Heart right ventricle (tissue), 16 donors: Measurements from ENCODE around the gene MYH9. TPM values are rescaled to one million over a fixed set of nuclear protein-coding genes. Genes with fewer than 3 reads are reported as not detected.

Experiments
- ATAC-seq, 8 donors: fragments of 200-7000 bp; cut with Tn5 transposase; one replicate each; pipeline ENCODE4 v1.9.1; 2020; ENCODE audit warnings: mild to moderate bottlenecking in 8 of 8, moderate library complexity in 8 of 8, moderate number of reproducible peaks in 1 of 8
- DNase-seq, 2 donors: peaks; one replicate each; pipeline ENCODE4 v3.0.0-alpha.2; 2020
- H3K27ac ChIP-seq, 10 donors: fragments of 200-600 bp; sonication (generic) in 2 of 10; one replicate each; pipeline versions ENCODE4 v1.5.0 to v1.8.0; 2020 to 2022; ENCODE audit warnings: mild to moderate bottlenecking in 3 of 10
- H3K27me3 ChIP-seq, 7 donors: fragments of 200-600 bp; one replicate each; pipeline ENCODE4 v1.8.0; 2021 to 2022; ENCODE audit warnings: mild to moderate bottlenecking in 2 of 7
- H3K36me3 ChIP-seq, 9 donors: fragments of 200-600 bp; sonication (generic) in 1 of 9; one replicate each; pipeline versions ENCODE4 v1.5.0 to v1.8.0; 2020 to 2022; ENCODE audit warnings: mild to moderate bottlenecking in 2 of 9
- H3K4me1 ChIP-seq, 9 donors: fragments of 200-600 bp; sonication (generic) in 1 of 9; one replicate each; pipeline versions ENCODE4 v1.5.0 to v1.8.0; 2020 to 2022; ENCODE audit warnings: mild to moderate bottlenecking in 4 of 9
- H3K4me3 ChIP-seq, 10 donors: fragments of 200-600 bp; sonication (generic) in 2 of 10; one replicate each; pipeline versions ENCODE4 v1.5.0 to v1.8.0; 2020 to 2022; ENCODE audit warnings: mild to moderate bottlenecking in 7 of 10, moderate library complexity in 2 of 10
- H3K9me3 ChIP-seq, 11 donors: fragments of 200-600 bp in 10 of 11; sonication (generic) in 2 of 11; one replicate each; pipeline versions ENCODE4 v1.5.0 to v1.8.0; 2013 to 2022; ENCODE audit warnings: mild to moderate bottlenecking in 2 of 11, control low read depth in 1 of 11, moderate library complexity in 1 of 11
- CTCF ChIP-seq, 9 donors: fragments of 200-600 bp; sonication (generic) in 2 of 9; IDR thresholded peaks; one replicate each; pipeline versions ENCODE4 v1.5.0 to v1.8.0; 2021 to 2022; ENCODE audit warnings: antibody characterized with exemption in 9 of 9, mild to moderate bottlenecking in 5 of 9, moderate library complexity in 1 of 9
- WGBS, 2 donors: extraction: QIAGEN DNeasy Blood & Tissue Kit; methylation state at CpG; one replicate each; pipeline ENCODE4 v1.1.7; 2013; ENCODE audit warnings: inconsistent platforms in 1 of 2; 5-methylcytosine and 5-hydroxymethylcytosine counted together
- intact Hi-C, 10 donors: fragments of 100-400 bp; cut with DNase I; formaldehyde crosslinking; loops; one replicate each; pipeline versions ENCODE4 v1.11.1 to v1.14.2; 2022
- polyA plus RNA-seq, 2 donors: library from polyadenylated mRNA; stranded (reverse); fragments of 200-250 nt; gene quantifications; one replicate each; pipeline ENCODE4 v1.2.3, GENCODE V29; 2013
- total RNA-seq, 10 donors: library from RNA; stranded (reverse); fragmentation: NEBNext Ultra II Directional in 3 of 10; extraction: Animal tissue kit (Norgen Biotek cat#: 25700) in 3 of 10; gene quantifications; one replicate each; pipeline versions ENCODE4 v1.2.1 to v1.2.4, GENCODE V29; 2021 to 2023
- donor health status: Arrhythmogenic right ventricular cardiomyopathy.
- donor health status: ischemic (EF 13 %, LVEDD 7.1; RV severe dilation, severe dysfunction).
- donor health status: healthy with polysubstance abuse.
- donor health status: DM: no; HTN: yes; CAD: no.
- donor health status: DM: no; HTN: no; CAD: no.
- donor health status: ischemic (EF 25% LVEDD 6.9; RV normal size, moderate dysfunction).
- donor health status: ischemic (EF 25% LVEDD 5.7; RV mildly dilated, moderate dysfunction).
- donor health status: healthy.
- donor health status: DM: yes; HTN: yes; CAD: no.
- donor health status: Ischemic cardiomyopathy.
- donor health status: ischemic (EF 35%, LVEDD 5.7; RV mildly dilated, moderate dysfunction).
- donor health status: nonischemic (EF 11% LVEDD 7.7; RV severe dilation, severe dysfunction).
- donor health status: DM: yes; HTN: yes; CAD: no.
- donor health status: PGD.
- donor health status: ischemic (EF 29% LVEDD 5.4; RV normal size, mild dysfunction).
- donor health status: nonischemic (EF 23%, LVEDD 6.1; RV moderate dilation, normal function).

MYH9 gene
- total and polyA plus RNA-seq, 12 donors: 132 to 345 (median 189) TPM

- H3K9me3 ChIP-seq: no peaks in the 10 kb centered on the region
- DNase-seq (no peak), ATAC-seq (peak in 1 of 8 donors; percentile 5)
- peak in 2 of 9 donors; percentile 7 to 29 for TF ChIP-seq CTCF (IDR thresholded peaks at IDR 0.05)
- peaks cover 0 to 66% (median 0%) of the 10 kb centered on the region in 9 donors for H3K36me3 ChIP-seq
- 13 to 20% methylated on average over 13 of the region's 13 CpGs for WGBS, 2 donors
- H3K4me1 ChIP-seq: peaks cover 94 to 100% (median 100%) of the 10 kb centered on the region in 9 donors
- no peaks in the 10 kb centered on the region for H3K27me3 ChIP-seq
- peak overlapping the region; percentile 24 to 93 (median 84) for H3K27ac ChIP-seq
- intact Hi-C loops: loop anchor here in 7 of 10 donors (5.0 kb wide), 2 partner anchors 36 to 41 kb away; no protein-coding TSS in a partner anchor
- peak overlapping the region in 7 of 10 donors; percentile 9 to 28 (median 13) for H3K4me3 ChIP-seq
Measured at GRCh38 chr22:36368359-36368983, 19.3 kb downstream of the MYH9 start.

- peaks cover 91 to 100% (median 100%) of the 10 kb centered on the region in 9 donors for H3K4me1 ChIP-seq
- TF ChIP-seq CTCF (IDR thresholded peaks at IDR 0.05): no peak
- peak in 7 of 8 donors; percentile 2 to 32 (median 8) for ATAC-seq
- peak overlapping the region; percentile 17 to 93 (median 86) for H3K27ac ChIP-seq
- no peaks in the 10 kb centered on the region for H3K27me3 ChIP-seq
- intact Hi-C loops: loop anchor here in 7 of 10 donors (5.0 kb wide), 2 partner anchors 35 to 40 kb away; no protein-coding TSS in a partner anchor
- peaks cover 0 to 66% (median 0%) of the 10 kb centered on the region in 9 donors for H3K36me3 ChIP-seq
- no peaks in the 10 kb centered on the region for H3K9me3 ChIP-seq
- DNase-seq: no peak
- WGBS, 2 donors: 23 to 24% methylated on average over 7 of the region's 7 CpGs
- peak overlapping the region in 6 of 10 donors; percentile 4 to 25 (median 11) for H3K4me3 ChIP-seq
Measured at GRCh38 chr22:36367479-36367878, 20.3 kb downstream of the MYH9 start.

- H3K4me1 ChIP-seq: peaks cover 88 to 100% (median 100%) of the 10 kb centered on the region in 9 donors
- no peaks in the 10 kb centered on the region for H3K27me3 ChIP-seq
- H3K4me3 ChIP-seq: peak overlapping the region in 6 of 10 donors; percentile 4 to 25 (median 11)
- TF ChIP-seq CTCF (IDR thresholded peaks at IDR 0.05): no peak
- peaks cover 0 to 68% (median 0%) of the 10 kb centered on the region in 9 donors for H3K36me3 ChIP-seq
- ATAC-seq: peak in 2 of 8 donors; percentile 11 to 32
- intact Hi-C loops: loop anchor here in 7 of 10 donors (5.0 kb wide), 2 partner anchors 35 to 40 kb away; no protein-coding TSS in a partner anchor
- peak overlapping the region; percentile 17 to 93 (median 86) for H3K27ac ChIP-seq
- DNase-seq: no peak
- no peaks in the 10 kb centered on the region for H3K9me3 ChIP-seq
- WGBS, 2 donors: 27 to 37% methylated on average over 11 of the region's 11 CpGs
Measured at GRCh38 chr22:36367066-36367465, 20.7 kb downstream of the MYH9 start.

GRCh38 chr22:36366291-36366708 lies 21.5 kb downstream of the MYH9 start:
- 17 to 34% methylated on average over 10 of the region's 10 CpGs for WGBS, 2 donors
- H3K36me3 ChIP-seq: peaks cover 0 to 65% (median 0%) of the 10 kb centered on the region in 9 donors
- peak in 5 of 8 donors; percentile 1 to 18 (median 2) for ATAC-seq
- intact Hi-C loops: loop anchor here in 7 of 10 donors (5.0 kb wide), 2 partner anchors 34 to 39 kb away; no protein-coding TSS in a partner anchor
- no peak for TF ChIP-seq CTCF (IDR thresholded peaks at IDR 0.05)
- H3K4me1 ChIP-seq: peaks cover 84 to 100% (median 100%) of the 10 kb centered on the region in 9 donors
- no peaks in the 10 kb centered on the region for H3K27me3 ChIP-seq
- DNase-seq: no peak
- no peaks in the 10 kb centered on the region for H3K9me3 ChIP-seq
- H3K27ac ChIP-seq: peak overlapping the region; percentile 48 to 93 (median 86)
- H3K4me3 ChIP-seq: peak overlapping the region in 2 of 10 donors; percentile 4 to 20
